ENCODE data around the gene KMT2E. TPM values are rescaled to one million over a fixed set of nuclear protein-coding genes. Genes with fewer than 3 reads are reported as not detected.

KMT2E gene
- total and polyA plus RNA-seq, 2 donors (not counting 3 experiments of a cell fraction or from before 2014, with no cell fraction given) = 19.0 to 74.8 TPM

- TSS peak; percentile 2 for BruUV-seq (replicated peaks)
- ChIA-PET POLR2A (no interaction called here), CTCF (interaction anchor here (1.1 to 1.6 kb wide), 3 partner anchors 9 to 83 kb away, joined by 3 to 4 read pairs (median 4); no protein-coding TSS in a partner anchor)
- H3K9me3 ChIP-seq (replicated peaks; ENCODE audit: control insufficient read depth, insufficient read depth, low read length) = no peaks in the 10 kb centered on the region
- H3K4me3 ChIP-seq (replicated peaks in 1 of 3; ENCODE audit: insufficient read depth in 1 of 3, low read depth in 1 of 3, low read length in 3 of 3) = no peak overlapping the region
- peaks cover 6% of the 10 kb centered on the region for H4K20me1 ChIP-seq (replicated peaks; ENCODE audit: control insufficient read depth, extremely low read depth, insufficient read depth, low read length)
- no peak for DNase-seq (ENCODE audit: low read depth, low spot score)
- no peak for FAIRE-seq
- TF ChIP-seq POLR2AphosphoS5 (IDR thresholded peaks at IDR 0.05; ENCODE audit: insufficient read depth, low read depth, low read length) (no peak), FOS (IDR thresholded peaks at IDR 0.05; ENCODE audit: borderline replicate concordance, insufficient read depth, low read length) (no peak), EZH2 (IDR thresholded peaks at IDR 0.05; ENCODE audit: borderline replicate concordance, low read depth, low read length, severe bottlenecking) (no peak), JUN (IDR thresholded peaks at IDR 0.05; ENCODE audit: borderline replicate concordance, insufficient read depth, insufficient read length, low read depth) (no peak), POLR2A (IDR thresholded peaks at IDR 0.05; ENCODE audit: low read depth, low read length) (no peak), MYC (IDR thresholded peaks at IDR 0.05; ENCODE audit: low read depth, low read length) (no peak), GATA2 (IDR thresholded peaks at IDR 0.05; ENCODE audit: insufficient read depth, insufficient read length, low read depth, low read length) (no peak)
- TF ChIP-seq, protein P1, sequence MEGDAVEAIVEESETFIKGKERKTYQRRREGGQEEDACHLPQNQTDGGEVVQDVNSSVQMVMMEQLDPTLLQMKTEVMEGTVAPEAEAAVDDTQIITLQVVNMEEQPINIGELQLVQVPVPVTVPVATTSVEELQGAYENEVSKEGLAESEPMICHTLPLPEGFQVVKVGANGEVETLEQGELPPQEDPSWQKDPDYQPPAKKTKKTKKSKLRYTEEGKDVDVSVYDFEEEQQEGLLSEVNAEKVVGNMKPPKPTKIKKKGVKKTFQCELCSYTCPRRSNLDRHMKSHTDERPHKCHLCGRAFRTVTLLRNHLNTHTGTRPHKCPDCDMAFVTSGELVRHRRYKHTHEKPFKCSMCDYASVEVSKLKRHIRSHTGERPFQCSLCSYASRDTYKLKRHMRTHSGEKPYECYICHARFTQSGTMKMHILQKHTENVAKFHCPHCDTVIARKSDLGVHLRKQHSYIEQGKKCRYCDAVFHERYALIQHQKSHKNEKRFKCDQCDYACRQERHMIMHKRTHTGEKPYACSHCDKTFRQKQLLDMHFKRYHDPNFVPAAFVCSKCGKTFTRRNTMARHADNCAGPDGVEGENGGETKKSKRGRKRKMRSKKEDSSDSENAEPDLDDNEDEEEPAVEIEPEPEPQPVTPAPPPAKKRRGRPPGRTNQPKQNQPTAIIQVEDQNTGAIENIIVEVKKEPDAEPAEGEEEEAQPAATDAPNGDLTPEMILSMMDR (IDR thresholded peaks at IDR 0.05; ENCODE audit: extremely low read depth in 1 of 2, insufficient read depth in 1 of 2, low read depth in 1 of 2, low read length in 2 of 2) = no peak
- TF ChIP-seq, protein P2, sequence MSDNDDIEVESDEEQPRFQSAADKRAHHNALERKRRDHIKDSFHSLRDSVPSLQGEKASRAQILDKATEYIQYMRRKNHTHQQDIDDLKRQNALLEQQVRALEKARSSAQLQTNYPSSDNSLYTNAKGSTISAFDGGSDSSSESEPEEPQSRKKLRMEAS (IDR thresholded peaks at IDR 0.05; ENCODE audit: insufficient read depth, insufficient read length) = no peak
- peaks cover 7 to 15% of the 10 kb centered on the region in 2 experiments for H3K36me3 ChIP-seq (ENCODE audit: control insufficient read depth in 2 of 2, extremely low read depth in 1 of 2, insufficient read depth in 2 of 2, low read length in 2 of 2)
- H2AFZ ChIP-seq (ENCODE audit: low read depth, low read length) = no peak overlapping the region
- dilution Hi-C loops (cut with MboI; ENCODE audit: extremely low pct_ligation_motif_present, low sequenced_read_pairs) = no loop called here
- H3K9me1 ChIP-seq (replicated peaks; ENCODE audit: control insufficient read depth, extremely low read depth, insufficient read depth, low read length) = no peaks in the 10 kb centered on the region
- no peak overlapping the region for H3K9ac ChIP-seq (replicated peaks; ENCODE audit: extremely low read depth, insufficient read depth, low read length)
- H3K27ac ChIP-seq (ENCODE audit: insufficient read depth, low read depth, low read length) = no peak overlapping the region
- H3K4me1 ChIP-seq (ENCODE audit: control insufficient read depth, extremely low read depth, insufficient read depth, low read length) = no peaks in the 10 kb centered on the region
- H3K4me2 ChIP-seq (ENCODE audit: insufficient read depth, low read length) = no peak overlapping the region
- H3K27me3 ChIP-seq (ENCODE audit: control insufficient read depth in 2 of 2, insufficient read depth in 2 of 2, low read length in 2 of 2) = no peaks in the 10 kb centered on the region
- H3K79me2 ChIP-seq (ENCODE audit: control insufficient read depth, insufficient read depth, low read length) = peaks cover 52% of the 10 kb centered on the region
- intact Hi-C loops (cut with micrococcal nuclease) = no loop called here
Observed at GRCh38 chr7:105065104-105065503, 51.1 kb downstream of the KMT2E start.

Measured in endothelial cell of umbilical vein (primary cell).